Thymus (tissue), 11 donors: ENCODE measurements around the gene KRTAP4-6. TPM values are rescaled to one million over a fixed set of nuclear protein-coding genes. Genes with fewer than 3 reads are reported as not detected.
"Not testable (repeated sequence)": the region's sequence is repeated elsewhere in the genome, so short reads cannot be mapped to it uniquely, and the experiment has no call there.

Experiments
- DNase-seq, 9 donors: peaks; one replicate each; pipeline ENCODE4 v3.0.0-alpha.2; 2013; ENCODE audit warnings: low spot score in 9 of 9, low read depth in 6 of 9, missing footprints in 1 of 9
- H3K27ac ChIP-seq, 2 donors: one replicate each; pipeline ENCODE4 v1.5.1; 2013; ENCODE audit warnings: control low read depth in 1 of 2, low read depth in 1 of 2, low read length in 1 of 2, mild to moderate bottlenecking in 1 of 2, moderate library complexity in 1 of 2
- H3K27me3 ChIP-seq, 2 donors: one replicate each; pipeline ENCODE4 v1.5.1; 2013; ENCODE audit warnings: low read length in 1 of 2; ENCODE audit not compliant: control insufficient read depth in 2 of 2, insufficient read depth in 1 of 2
- H3K36me3 ChIP-seq, 2 donors: one replicate each; pipeline ENCODE4 v1.5.1; 2013; ENCODE audit warnings: low read length in 1 of 2, mild to moderate bottlenecking in 1 of 2, moderate library complexity in 1 of 2; ENCODE audit not compliant: control insufficient read depth in 2 of 2, insufficient read depth in 2 of 2
- H3K4me1 ChIP-seq, 2 donors: one replicate each; pipeline ENCODE4 v1.5.1; 2013; ENCODE audit warnings: low read length in 2 of 2; ENCODE audit not compliant: control insufficient read depth in 2 of 2, insufficient read depth in 2 of 2
- H3K4me3 ChIP-seq, 2 donors: one replicate each; pipeline ENCODE4 v1.5.1; 2013; ENCODE audit warnings: low read length in 2 of 2, control low read depth in 1 of 2, mild to moderate bottlenecking in 1 of 2
- H3K9me3 ChIP-seq, 2 donors: one replicate each; pipeline ENCODE4 v1.5.1; 2013; ENCODE audit warnings: low read length in 1 of 2, mild to moderate bottlenecking in 1 of 2; ENCODE audit not compliant: control insufficient read depth in 2 of 2, insufficient read depth in 1 of 2
- WGBS: extraction: QIAGEN DNeasy Blood & Tissue Kit; methylation state at CpG from one replicate; pipeline ENCODE4 v1.1.7; 2013; 5-methylcytosine and 5-hydroxymethylcytosine counted together
- polyA plus RNA-seq: library from polyadenylated mRNA; stranded (reverse); fragments of 200-250 nt; gene quantifications from one replicate; pipeline ENCODE4 v1.2.3, GENCODE V29; 2013
- total RNA-seq: library from RNA; stranded (reverse); fragments of 120-200 nt; gene quantifications from one replicate; pipeline ENCODE4 v1.2.4, GENCODE V29; 2013
- donor health status: healthy.

The KRTAP4-6 gene
- total and polyA plus RNA-seq, 2 donors: not detected

DNA sequence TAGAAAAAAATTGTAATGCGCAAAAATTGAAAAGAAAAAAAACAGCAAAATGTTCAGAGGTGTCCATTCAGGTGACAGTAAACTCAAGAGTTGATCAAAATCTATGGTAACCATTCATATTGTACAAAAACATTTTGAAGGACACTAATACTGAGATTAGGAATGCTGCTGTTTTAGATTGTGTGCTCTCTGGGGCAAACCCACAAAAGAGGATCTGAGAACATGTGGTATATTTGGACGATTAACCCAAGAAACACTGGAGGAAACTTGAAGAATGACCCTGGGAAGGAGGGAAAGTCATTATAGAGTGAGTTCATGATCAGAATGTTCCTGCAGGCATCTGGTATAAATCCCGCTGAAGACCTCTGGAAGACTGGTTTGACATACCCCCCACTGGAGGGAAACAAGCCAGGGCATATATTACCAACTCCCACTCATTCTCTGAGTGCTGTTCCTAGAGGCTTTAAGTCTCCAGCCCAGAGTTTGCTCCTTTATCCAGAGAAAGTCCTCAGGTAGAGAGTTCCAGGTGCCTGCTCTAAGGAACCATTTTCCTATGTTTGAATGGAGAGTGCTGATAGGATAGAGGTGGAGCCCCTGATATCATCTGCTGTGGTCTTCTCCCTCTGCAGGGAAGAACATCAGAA, 36.5 kb upstream of the KRTAP4-6 start:
- no peak overlapping the region for H3K4me3 ChIP-seq
- DNase-seq: no peak
- H3K9me3 ChIP-seq: no peaks in the 10 kb centered on the region
- peaks cover 0 to 4% of the 10 kb centered on the region in 2 donors for H3K27me3 ChIP-seq
- no peaks in the 10 kb centered on the region for H3K36me3 ChIP-seq
- no peaks in the 10 kb centered on the region for H3K4me1 ChIP-seq
- 80% methylated on average over 3 of the region's 3 CpGs for WGBS
- H3K27ac ChIP-seq: no peak overlapping the region

DNA sequence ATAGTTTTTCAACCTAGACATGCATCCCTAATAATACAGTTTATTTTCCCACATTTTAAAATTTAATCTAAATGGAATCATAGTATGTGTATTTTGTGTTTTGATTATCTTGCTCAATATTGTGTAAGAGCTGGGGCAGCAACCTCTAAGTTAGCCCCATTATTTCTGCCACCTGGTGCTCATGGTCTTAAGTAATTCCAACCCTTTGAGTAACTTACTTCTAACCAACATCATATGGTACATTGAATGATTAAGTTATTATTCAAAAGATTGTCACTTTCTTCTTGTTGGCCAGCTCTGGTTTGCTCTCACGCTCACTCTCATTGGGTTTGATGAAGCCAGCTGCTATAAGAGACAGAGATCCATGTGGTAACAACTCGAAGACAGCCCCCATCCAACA, 31.5 kb upstream of the KRTAP4-6 start:
- Histone ChIP-seq H3K27ac (no peak overlapping the region), H3K36me3 (no peaks in the 10 kb centered on the region), H3K4me3 (no peak overlapping the region), H3K27me3 (no peaks in the 10 kb centered on the region), H3K4me1 (no peaks in the 10 kb centered on the region), H3K9me3 (no peaks in the 10 kb centered on the region)
- DNase-seq: no peak
- 90% methylated on average over 2 of the region's 2 CpGs for WGBS

DNA sequence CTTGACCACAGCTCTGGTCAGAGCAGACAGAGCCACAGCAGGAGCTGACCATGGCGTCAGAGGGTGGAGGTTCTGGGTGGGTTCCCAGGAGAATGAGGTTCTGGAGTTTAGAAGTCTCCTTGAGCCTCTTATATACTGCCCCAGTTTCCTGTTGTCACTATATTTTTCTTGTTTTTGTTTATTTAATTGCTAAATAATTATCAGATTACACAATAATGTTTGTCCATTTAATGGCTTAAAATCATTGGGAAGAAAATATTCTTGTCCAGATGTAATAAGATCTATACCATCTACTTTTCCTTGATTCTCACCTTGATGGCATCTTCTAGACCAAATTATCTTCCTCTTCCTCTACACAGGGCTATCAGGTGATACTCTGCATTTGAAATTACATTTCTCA, 27.8 kb upstream of the KRTAP4-6 start, which contains the start of gene KRTAP4-3:
KRTAP4-3 (minus strand) TSS at position 101 of the 400 bp plus-strand sequence; CDS start at position 52, 49 bp downstream.
- Histone ChIP-seq H3K4me1 (no peaks in the 10 kb centered on the region), H3K4me3 (no peak within 1 kb of the TSS), H3K27me3 (no peaks in the 10 kb centered on the region), H3K9me3 (no peaks in the 10 kb centered on the region), H3K36me3 (no peaks in the 10 kb centered on the region), H3K27ac (no peak within 1 kb of the TSS)
- 100% methylated on average over 1 of the region's 1 CpG for WGBS
- no peak for DNase-seq

DNA sequence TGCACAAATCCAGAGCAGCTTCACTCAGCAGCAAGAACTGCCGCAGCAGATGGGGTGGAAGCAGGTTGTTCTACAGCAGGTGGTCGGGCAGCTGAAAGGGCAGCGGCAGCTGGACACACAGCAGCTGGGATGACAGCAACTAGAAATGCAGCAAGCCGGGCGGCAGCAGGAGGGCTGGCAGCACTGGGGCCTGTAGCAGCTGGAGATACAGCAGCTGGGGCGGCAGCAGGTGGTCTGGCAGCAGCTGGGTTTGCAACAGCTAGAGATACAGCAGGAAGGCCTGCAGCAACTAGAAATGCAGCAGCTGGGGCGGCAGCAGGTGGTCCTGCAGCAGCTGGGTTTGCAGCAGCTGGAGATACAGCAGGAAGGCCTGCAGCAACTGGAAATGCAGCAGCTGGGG, 27.2 kb upstream of the KRTAP4-6 start:
- Histone ChIP-seq H3K4me3 (no peak overlapping the region), H3K4me1 (no peaks in the 10 kb centered on the region), H3K27me3 (no peaks in the 10 kb centered on the region), H3K9me3 (no peaks in the 10 kb centered on the region), H3K27ac (no peak overlapping the region), H3K36me3 (no peaks in the 10 kb centered on the region)
- no peak for DNase-seq
- WGBS: 97% methylated on average over 7 of the region's 7 CpGs

DNA sequence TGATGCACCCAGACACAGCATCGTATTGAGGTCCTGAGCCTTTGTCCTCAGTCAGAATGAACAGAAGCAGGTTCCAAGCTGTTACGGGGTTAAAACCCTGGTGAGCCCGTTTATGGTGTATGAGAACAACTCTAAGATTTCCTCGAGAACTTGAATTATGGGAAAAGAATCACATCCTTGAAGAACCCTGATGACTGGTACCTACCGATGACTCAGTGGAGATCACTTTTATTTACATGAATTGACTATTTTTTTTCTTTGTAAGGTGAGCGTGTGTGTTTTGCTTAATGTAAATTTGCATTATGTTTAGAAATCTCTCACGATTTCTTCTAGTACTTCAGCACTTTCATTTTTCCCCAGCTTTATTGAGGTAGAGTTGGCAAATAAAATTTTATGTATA, 23.5 kb upstream of the KRTAP4-6 start:
- H3K9me3 ChIP-seq: no peaks in the 10 kb centered on the region
- no peak overlapping the region for H3K4me3 ChIP-seq
- H3K36me3 ChIP-seq: no peaks in the 10 kb centered on the region
- DNase-seq: no peak
- no peaks in the 10 kb centered on the region for H3K27me3 ChIP-seq
- 93% methylated on average over 7 of the region's 7 CpGs for WGBS
- no peak overlapping the region for H3K27ac ChIP-seq
- H3K4me1 ChIP-seq: no peaks in the 10 kb centered on the region

DNA sequence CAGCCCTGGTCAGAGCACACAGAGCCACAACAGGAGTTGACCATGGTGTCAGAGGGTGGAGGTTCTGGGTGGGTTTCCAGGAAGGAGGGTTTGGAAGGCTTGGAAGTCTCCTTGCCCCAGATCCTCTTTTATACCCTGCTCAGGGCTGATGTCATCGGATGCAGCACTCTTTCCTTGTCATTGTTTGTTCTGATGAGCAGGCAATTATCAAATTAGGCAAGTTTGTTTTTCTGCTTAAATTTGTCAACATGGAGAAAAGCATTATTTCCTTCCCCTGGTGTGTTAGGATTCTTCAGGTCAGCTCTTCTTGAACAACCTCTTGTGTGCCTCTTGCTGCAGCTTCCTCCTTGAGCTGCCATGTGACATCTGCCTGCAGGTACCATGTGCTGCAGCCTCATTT, 20.3 kb upstream of the KRTAP4-6 start, which contains the start of gene KRTAP4-4:
KRTAP4-4 (minus strand) TSS at position 101 of the 400 bp plus-strand sequence; CDS start at position 44, 57 bp downstream.
- H3K9me3 ChIP-seq: no peaks in the 10 kb centered on the region
- H3K4me3 ChIP-seq: no peak within 1 kb of the TSS
- H3K36me3 ChIP-seq: no peaks in the 10 kb centered on the region
- WGBS: 98% methylated on average over 1 of the region's 1 CpG
- no peaks in the 10 kb centered on the region for H3K4me1 ChIP-seq
- no peak for DNase-seq
- no peak within 1 kb of the TSS for H3K27ac ChIP-seq
- H3K27me3 ChIP-seq: no peaks in the 10 kb centered on the region

DNA sequence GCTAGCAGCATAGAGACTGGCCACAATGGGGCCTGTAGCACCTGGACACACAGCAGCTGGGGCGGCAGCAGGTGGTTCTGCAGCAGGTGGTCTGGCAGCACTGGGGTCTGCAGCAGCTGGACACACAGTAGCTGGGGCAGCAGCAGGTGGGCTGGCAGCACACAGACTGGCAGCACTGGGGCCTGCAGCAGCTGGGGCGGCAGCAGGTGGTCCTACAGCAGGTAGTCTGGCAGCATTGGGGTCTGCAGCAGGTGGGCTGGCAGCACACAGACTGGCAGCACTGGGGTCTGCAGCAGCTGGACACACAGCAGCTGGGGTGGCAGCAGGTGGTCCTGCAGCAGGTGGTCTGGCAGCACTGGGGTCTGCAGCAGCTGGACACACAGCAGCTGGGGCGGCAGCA, 19.8 kb upstream of the KRTAP4-6 start:
- not testable (repeated sequence) for H3K27ac ChIP-seq, H3K36me3 ChIP-seq, H3K4me3 ChIP-seq, H3K9me3 ChIP-seq, DNase-seq, H3K27me3 ChIP-seq, H3K4me1 ChIP-seq
- 95% methylated on average over 3 of the region's 3 CpGs for whole genome bisulfite sequencing

DNA sequence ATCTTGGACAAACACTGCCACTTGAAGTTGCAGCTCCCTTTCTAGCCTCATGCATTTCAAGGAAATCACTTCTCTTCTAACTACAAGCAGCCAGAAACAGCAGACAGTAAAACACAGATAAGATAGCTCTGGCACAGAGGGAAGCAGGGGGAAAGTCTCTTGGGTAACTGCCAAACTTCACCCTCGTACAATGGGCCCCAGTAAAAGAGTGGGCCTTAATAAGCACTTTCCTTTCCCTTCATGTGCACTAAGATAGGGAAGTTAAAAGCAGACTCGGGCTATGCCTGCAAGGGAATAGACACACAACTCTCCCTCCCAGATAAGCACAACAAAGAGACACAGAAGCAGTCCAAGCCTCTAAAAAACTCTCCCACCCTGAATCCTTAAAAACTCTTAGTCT, 13.5 kb upstream of the KRTAP4-6 start:
- WGBS: 20% methylated on average over 2 of the region's 2 CpGs
- H3K4me3 ChIP-seq: no peak overlapping the region
- H3K36me3 ChIP-seq: no peaks in the 10 kb centered on the region
- no peaks in the 10 kb centered on the region for H3K4me1 ChIP-seq
- no peaks in the 10 kb centered on the region for H3K27me3 ChIP-seq
- H3K27ac ChIP-seq: no peak overlapping the region
- no peak for DNase-seq
- H3K9me3 ChIP-seq: no peaks in the 10 kb centered on the region

DNA sequence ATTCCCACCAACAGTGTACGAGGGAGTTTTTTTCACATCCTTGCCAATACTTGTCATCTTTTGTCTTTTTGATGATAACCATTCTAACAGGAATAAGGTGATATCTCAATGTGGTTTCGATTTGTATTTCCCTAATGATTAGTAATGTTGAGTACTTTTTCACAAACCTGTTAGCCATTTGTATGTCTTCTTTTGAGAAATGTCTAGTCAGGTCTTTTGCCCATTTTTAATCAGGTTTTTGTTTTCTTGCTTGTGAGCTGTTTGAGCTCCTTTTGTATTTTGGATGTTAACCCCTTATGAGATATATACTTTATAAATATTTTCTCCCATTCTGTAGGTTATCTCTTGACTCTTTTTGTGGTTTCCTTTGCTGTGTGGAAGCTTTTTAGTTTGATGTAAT, 11.2 kb upstream of the KRTAP4-6 start:
- 92% methylated on average over 2 of the region's 2 CpGs for WGBS
- no peak for DNase-seq
- Histone ChIP-seq H3K36me3 (no peaks in the 10 kb centered on the region), H3K27me3 (no peaks in the 10 kb centered on the region), H3K4me1 (no peaks in the 10 kb centered on the region), H3K27ac (no peak overlapping the region), H3K9me3 (no peaks in the 10 kb centered on the region), H3K4me3 (no peak overlapping the region)
